GM12878 (cell line): ENCODE measurements around the gene PLA2G4A. TPM values are rescaled to one million over a fixed set of nuclear protein-coding genes. Genes with fewer than 3 reads are reported as not detected.

Source experiments
- IKZF2 ChIP-seq, 2 experiments: fragments of 450-650 bp; IDR thresholded peaks; 2 replicates each; pipeline ENCODE4 v1.6.1; 2017; ENCODE audit warnings: mild to moderate bottlenecking in 2 of 2, moderate library complexity in 2 of 2
- NBN ChIP-seq: fragments of 450-650 bp; IDR thresholded peaks from 2 replicates; pipeline ENCODE4 v1.6.1; 2016
- RELA ChIP-seq: fragments of 450-650 bp; IDR thresholded peaks from 2 replicates; pipeline ENCODE4 v1.8.0; 2014; ENCODE audit warnings: borderline replicate concordance; ENCODE audit not compliant: partially characterized antibody
- SMC3 ChIP-seq: IDR thresholded peaks from 2 replicates; pipeline ENCODE4 v1.6.1; 2011; ENCODE audit warnings: low read length, improper control_type of control experiment, borderline replicate concordance
- SP1 ChIP-seq: IDR thresholded peaks from one replicate; pipeline ENCODE4 v1.6.1; 2011; ENCODE audit warnings: low read depth, low read length
- SUPT20H ChIP-seq: IDR thresholded peaks from 2 replicates; pipeline ENCODE4 v1.6.1; 2011; ENCODE audit warnings: low read depth, mild to moderate bottlenecking, low read length, moderate library complexity, borderline replicate concordance; ENCODE audit not compliant: control insufficient read depth
- YY1 ChIP-seq: IDR thresholded peaks from 2 replicates; pipeline ENCODE4 v1.6.1; 2011; ENCODE audit warnings: low read depth, mild to moderate bottlenecking, low read length
- polyA plus RNA-seq, 11 experiments: library from polyadenylated mRNA; depleted of rRNA in 4 of 11; unstranded in 6 of 11; stranded (reverse) in 5 of 11; fragments of >200 nt; fragmentation: Nextera tagmentation in 4 of 11; fragmentation: Illumina TruSeq in 1 of 11; extraction: Ambion mirVana in 4 of 11; extraction: Trizol in 1 of 11; gene quantifications; 1 replicate in 1 of 11; 2 replicates in 10 of 11; pipeline versions ENCODE4 v1.2.1 to v1.2.3, GENCODE V29; 2011 to 2016; ENCODE audit warnings: inconsistent platforms in 2 of 11, missing spikeins in 2 of 11, low read depth in 1 of 11
- total RNA-seq, 4 experiments: library from RNA; depleted of rRNA in 3 of 4; stranded (reverse); fragments of >200 nt in 3 of 4; fragmentation: Illumina TruSeq in 1 of 4; extraction: Trizol in 1 of 4; gene quantifications; 2 replicates each; pipeline versions ENCODE4 v1.2.1 to v1.2.3, GENCODE V29; 2013 to 2021
- TF ChIP-seq, protein P1 (sequence below): IDR thresholded peaks from 2 replicates; pipeline ENCODE4 v1.6.1; 2012; ENCODE audit warnings: low read depth, low read length, improper control_type of control experiment
- TF ChIP-seq, protein P2 (sequence below): fragments of 450-650 bp; formaldehyde crosslinking; IDR thresholded peaks from 2 replicates; pipeline ENCODE4 v1.4.0; 2020; ENCODE audit warnings: mild to moderate bottlenecking, moderate library complexity

Gene PLA2G4A
- total and polyA plus RNA-seq, 10 of the 15 experiments (the other 5 are each of a cell fraction or from before 2014, with no cell fraction given): 0.70 to 3.3 (median 1.5) TPM; not detected in 1

DNA sequence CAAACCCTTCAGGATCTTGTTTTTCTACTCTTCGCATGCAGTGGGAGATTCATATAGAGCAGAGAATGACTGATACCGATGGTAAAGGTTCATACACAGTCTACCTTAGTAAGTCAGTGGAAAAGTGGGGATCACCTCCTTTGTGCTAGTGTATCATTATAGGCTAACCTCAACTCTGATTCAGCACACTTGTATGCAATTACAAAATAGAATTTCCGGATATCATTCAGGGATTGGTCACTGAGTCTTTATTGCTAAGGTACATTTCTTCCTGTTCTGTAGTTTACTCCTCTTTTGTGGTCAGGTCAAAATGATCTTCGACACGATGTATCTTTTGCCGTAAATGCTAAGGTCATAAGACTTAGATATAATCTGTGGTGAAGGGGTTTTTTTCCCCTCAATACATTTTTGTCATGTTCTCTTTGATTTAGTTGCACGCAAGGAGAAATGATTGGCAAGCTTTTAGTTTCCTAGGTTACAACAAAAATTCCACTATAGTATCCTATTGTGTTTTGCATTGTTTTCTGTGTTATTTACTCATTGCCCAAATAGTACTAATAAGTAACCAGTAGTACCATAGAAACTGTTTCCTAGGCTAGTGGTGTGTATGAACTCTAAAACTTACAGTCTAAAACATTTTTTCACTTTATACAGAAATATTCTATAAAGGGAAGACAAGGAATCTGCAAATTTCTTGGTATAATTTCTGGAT, 35.7 kb upstream of the PLA2G4A start (continued):
- no peak for TF ChIP-seq IKZF2 (IDR thresholded peaks at IDR 0.05)
- no peak for TF ChIP-seq YY1
- no peak for TF ChIP-seq RELA
- TF ChIP-seq NBN: no peak
- TF ChIP-seq SUPT20H: no peak
- TF ChIP-seq, protein P1, sequence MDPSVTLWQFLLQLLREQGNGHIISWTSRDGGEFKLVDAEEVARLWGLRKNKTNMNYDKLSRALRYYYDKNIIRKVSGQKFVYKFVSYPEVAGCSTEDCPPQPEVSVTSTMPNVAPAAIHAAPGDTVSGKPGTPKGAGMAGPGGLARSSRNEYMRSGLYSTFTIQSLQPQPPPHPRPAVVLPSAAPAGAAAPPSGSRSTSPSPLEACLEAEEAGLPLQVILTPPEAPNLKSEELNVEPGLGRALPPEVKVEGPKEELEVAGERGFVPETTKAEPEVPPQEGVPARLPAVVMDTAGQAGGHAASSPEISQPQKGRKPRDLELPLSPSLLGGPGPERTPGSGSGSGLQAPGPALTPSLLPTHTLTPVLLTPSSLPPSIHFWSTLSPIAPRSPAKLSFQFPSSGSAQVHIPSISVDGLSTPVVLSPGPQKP: no peak
- no peak for TF ChIP-seq SMC3
- TF ChIP-seq SP1: no peak
- TF ChIP-seq, protein P2, sequence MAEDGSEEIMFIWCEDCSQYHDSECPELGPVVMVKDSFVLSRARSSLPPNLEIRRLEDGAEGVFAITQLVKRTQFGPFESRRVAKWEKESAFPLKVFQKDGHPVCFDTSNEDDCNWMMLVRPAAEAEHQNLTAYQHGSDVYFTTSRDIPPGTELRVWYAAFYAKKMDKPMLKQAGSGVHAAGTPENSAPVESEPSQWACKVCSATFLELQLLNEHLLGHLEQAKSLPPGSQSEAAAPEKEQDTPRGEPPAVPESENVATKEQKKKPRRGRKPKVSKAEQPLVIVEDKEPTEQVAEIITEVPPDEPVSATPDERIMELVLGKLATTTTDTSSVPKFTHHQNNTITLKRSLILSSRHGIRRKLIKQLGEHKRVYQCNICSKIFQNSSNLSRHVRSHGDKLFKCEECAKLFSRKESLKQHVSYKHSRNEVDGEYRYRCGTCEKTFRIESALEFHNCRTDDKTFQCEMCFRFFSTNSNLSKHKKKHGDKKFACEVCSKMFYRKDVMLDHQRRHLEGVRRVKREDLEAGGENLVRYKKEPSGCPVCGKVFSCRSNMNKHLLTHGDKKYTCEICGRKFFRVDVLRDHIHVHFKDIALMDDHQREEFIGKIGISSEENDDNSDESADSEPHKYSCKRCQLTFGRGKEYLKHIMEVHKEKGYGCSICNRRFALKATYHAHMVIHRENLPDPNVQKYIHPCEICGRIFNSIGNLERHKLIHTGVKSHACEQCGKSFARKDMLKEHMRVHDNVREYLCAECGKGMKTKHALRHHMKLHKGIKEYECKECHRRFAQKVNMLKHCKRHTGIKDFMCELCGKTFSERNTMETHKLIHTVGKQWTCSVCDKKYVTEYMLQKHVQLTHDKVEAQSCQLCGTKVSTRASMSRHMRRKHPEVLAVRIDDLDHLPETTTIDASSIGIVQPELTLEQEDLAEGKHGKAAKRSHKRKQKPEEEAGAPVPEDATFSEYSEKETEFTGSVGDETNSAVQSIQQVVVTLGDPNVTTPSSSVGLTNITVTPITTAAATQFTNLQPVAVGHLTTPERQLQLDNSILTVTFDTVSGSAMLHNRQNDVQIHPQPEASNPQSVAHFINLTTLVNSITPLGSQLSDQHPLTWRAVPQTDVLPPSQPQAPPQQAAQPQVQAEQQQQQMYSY (CRISPR knock-in tag): no peak
